Activated CD4-positive, alpha-beta T cell treated with anti-CD3 and anti-CD28 coated beads, Interleukin-10, Interleukin-2, amounts not matched to agents 100 ng/mL and 50 ng/mL, durations not matched to agents 16 hours and 8 hours (primary cell): Measurements from ENCODE around the gene SP1.
"Not testable (repeated sequence)": the region's sequence is repeated elsewhere in the genome, so short reads cannot be mapped to it uniquely, and the experiment has no call there.

Experiments
- DNase-seq: peaks from one replicate; pipeline ENCODE4 v3.0.0-alpha.2; 2020

SP1 gene

GRCh38 chr12:53415752-53416389, 35.9 kb downstream of the SP1 start:
- DNase-seq, result not testable (repeated sequence)

- peak; percentile 46 for DNase-seq
These were observed 37.4 kb downstream of the SP1 start for GRCh38 chr12:53417291-53417816.

- no peak for DNase-seq
These were observed 38.2 kb downstream of the SP1 start for GRCh38 chr12:53418221-53418620.

- DNase-seq, result no peak
These were observed 39.8 kb downstream of the SP1 start for GRCh38 chr12:53419756-53420155.

GRCh38 chr12:53422247-53422646, 42.3 kb downstream of the SP1 start:
- not testable (repeated sequence) for DNase-seq

- no peak for DNase-seq
These were observed 43.6 kb downstream of the SP1 start, which contains the start of gene AMHR2 for GRCh38 chr12:53423597-53423996. Gene AMHR2, plus strand, starts transcription at chr12:53423855. Its CDS starts 80 bp downstream, at chr12:53423935.

- no peak for DNase-seq
These were observed 44.9 kb downstream of the SP1 start for GRCh38 chr12:53424626-53425514.

GRCh38 chr12:53425515-53426150, 45.7 kb downstream of the SP1 start:
- no peak for DNase-seq

GRCh38 chr12:53427905-53428594, 48.1 kb downstream of the SP1 start:
- DNase-seq, result peak; percentile 67

- no peak for DNase-seq
These were observed 48.8 kb downstream of the SP1 start for GRCh38 chr12:53428741-53429140.

GRCh38 chr12:53430116-53430515, 50.1 kb downstream of the SP1 start:
- no peak for DNase-seq

GRCh38 chr12:53431187-53431586, 51.2 kb downstream of the SP1 start:
- no peak for DNase-seq

- not testable (repeated sequence) for DNase-seq
These were observed 55.4 kb downstream of the SP1 start for GRCh38 chr12:53435326-53435725.

- not testable (repeated sequence) for DNase-seq
These were observed 59.6 kb downstream of the SP1 start for GRCh38 chr12:53439582-53439981.

GRCh38 chr12:53441040-53441833, 61.3 kb downstream of the SP1 start, which contains the start of gene PRR13:
Gene PRR13, plus strand, starts transcription at chr12:53441734. Its CDS starts 981 bp downstream, at chr12:53442715.
- peak; percentile 100 for DNase-seq

- DNase-seq, result no peak
These were observed 64.0 kb downstream of the SP1 start for GRCh38 chr12:53443955-53444354.

- not testable (repeated sequence) for DNase-seq
These were observed 64.8 kb downstream of the SP1 start for GRCh38 chr12:53444593-53445325.

- no peak for DNase-seq
These were observed 71.0 kb downstream of the SP1 start for GRCh38 chr12:53450936-53451335.

GRCh38 chr12:53451661-53452158, 71.7 kb downstream of the SP1 start, which contains the start of gene PCBP2:
Gene PCBP2, plus strand, starts transcription at chr12:53452102. Its CDS starts 2,699 bp downstream, at chr12:53454801.
- peak; percentile 99 for DNase-seq
